HepG2 (cell line): ENCODE measurements around the gene VDAC1. TPM values are rescaled to one million over a fixed set of nuclear protein-coding genes. Genes with fewer than 3 reads are reported as not detected.

Source experiments
- ATAC-seq: fragments of 200-7000 bp; cut with Tn5 transposase; 3 replicates; pipeline ENCODE4 v1.9.1; 2020; ENCODE audit warnings: mild to moderate bottlenecking, moderate library complexity
- BruUV-seq: library from RNA; stranded (reverse); fragments of 400-500 nt; replicated peaks from 2 replicates; lab custom pipeline; 2021; lab: Mats Ljungman, UMichigan
- CTCF ChIA-PET: fragments of 300-600 bp; formaldehyde crosslinking; extraction: SDS; loops from one replicate; lab custom pipeline; 2021; ENCODE audit warnings: low total read pairs, inconsistent platforms, low intra/inter-chr PET ratio; lab: Yijun Ruan, JAX
- POLR2A ChIA-PET: fragments of 350-600 bp; sonication (Branson Sonifier 250); formaldehyde crosslinking; loops from one replicate; lab custom pipeline; 2020; ENCODE audit warnings: antibody characterized with exemption, inconsistent platforms; lab: Yijun Ruan, JAX
- DNase-seq: peaks from one replicate; pipeline ENCODE4 v3.0.0-alpha.2; 2015; ENCODE audit warnings: low spot score
- FAIRE-seq: peaks from 3 replicates; lab custom pipeline; 2011; peaks lifted over from hg19 to GRCh38; lab: Jason Lieb, UNC
- H2AFZ ChIP-seq: one replicate; pipeline ENCODE4 v1.6.1; 2011; ENCODE audit warnings: low read length, inconsistent platforms
- H3K27ac ChIP-seq: fragments of 300-600 bp; 3 replicates; pipeline ENCODE4 v1.8.0; 2011; ENCODE audit warnings: mixed run types, mild to moderate bottlenecking, mixed read lengths, low read length, inconsistent platforms; ENCODE audit not compliant: insufficient read depth; ENCODE audit errors: extremely low read length
- H3K27me3 ChIP-seq, 2 experiments: fragments of 200-600 bp in 1 of 2; 2 replicates in 1 of 2; 3 replicates in 1 of 2; pipeline versions ENCODE4 v1.6.0 to v1.8.0; 2011; ENCODE audit warnings: low read length in 2 of 2, mild to moderate bottlenecking in 2 of 2, moderate library complexity in 2 of 2, inconsistent platforms in 1 of 2; ENCODE audit not compliant: insufficient read depth in 2 of 2, control insufficient read depth in 1 of 2
- H3K36me3 ChIP-seq, 2 experiments: fragments of 200-600 bp in 1 of 2; replicated peaks in 1 of 2; 2 replicates in 1 of 2; 3 replicates in 1 of 2; pipeline versions ENCODE4 v1.5.1 to v1.8.0; 2011; ENCODE audit warnings: low read length in 2 of 2, inconsistent platforms in 1 of 2; ENCODE audit not compliant: insufficient read depth in 2 of 2, control insufficient read depth in 1 of 2
- H3K4me1 ChIP-seq: 2 replicates; pipeline ENCODE4 v1.5.1; 2012; ENCODE audit warnings: low read length, inconsistent platforms; ENCODE audit not compliant: insufficient read depth
- H3K4me2 ChIP-seq: 2 replicates; pipeline ENCODE4 v1.6.0; 2011; ENCODE audit warnings: low read depth, low read length, inconsistent platforms
- H3K4me3 ChIP-seq, 3 experiments: fragments of 200-600 bp in 1 of 3; sonication (generic), shearing (Covaris generic) in 1 of 3; replicated peaks in 1 of 3; 2 replicates each; pipeline ENCODE4 v1.5.1; 2011 to 2016; ENCODE audit warnings: low read length in 3 of 3, inconsistent platforms in 2 of 3, low read depth in 2 of 3, mild to moderate bottlenecking in 2 of 3, control low read depth in 1 of 3, mixed read lengths in 1 of 3; ENCODE audit not compliant: insufficient read depth in 1 of 3
- H3K79me2 ChIP-seq: one replicate; pipeline ENCODE4 v1.6.1; 2011; ENCODE audit warnings: low read length, inconsistent platforms; ENCODE audit not compliant: insufficient read depth
- H3K9ac ChIP-seq: 2 replicates; pipeline ENCODE4 v1.6.0; 2011; ENCODE audit warnings: mild to moderate bottlenecking, low read depth, low read length, inconsistent platforms; ENCODE audit not compliant: insufficient read depth
- H3K9me3 ChIP-seq: 2 replicates; pipeline ENCODE4 v1.5.1; 2012; ENCODE audit warnings: mild to moderate bottlenecking, low read length
- H4K20me1 ChIP-seq: 2 replicates; pipeline ENCODE4 v1.6.0; 2011; ENCODE audit warnings: inconsistent platforms, mild to moderate bottlenecking, low read length, moderate library complexity; ENCODE audit not compliant: insufficient read depth
- ARHGAP35 ChIP-seq: sonication (generic); formaldehyde crosslinking; IDR thresholded peaks from 2 replicates; pipeline ENCODE4 v1.9.0; 2022; ENCODE audit warnings: mild to moderate bottlenecking, inconsistent platforms, moderate library complexity, missing genetic modification reagents, borderline replicate concordance
- HNF4A ChIP-seq: sonication (generic); formaldehyde crosslinking; IDR thresholded peaks from 2 replicates; pipeline ENCODE4 v1.4.0; 2020; ENCODE audit warnings: missing genetic modification reagents
- IKZF4 ChIP-seq: sonication (generic); formaldehyde crosslinking; IDR thresholded peaks from 2 replicates; pipeline ENCODE4 v1.5.1; 2020; ENCODE audit warnings: borderline replicate concordance, mild to moderate bottlenecking, low read depth, missing genetic modification reagents; ENCODE audit errors: not compliant biosample characterization
- KMT2A ChIP-seq: sonication (generic); formaldehyde crosslinking; IDR thresholded peaks from 2 replicates; pipeline ENCODE4 v1.4.0; 2020; ENCODE audit warnings: missing genetic modification reagents
- MYC ChIP-seq: sonication (generic); formaldehyde crosslinking; IDR thresholded peaks from 2 replicates; pipeline ENCODE4 v1.9.0; 2021; ENCODE audit warnings: missing genetic modification reagents, borderline replicate concordance
- SKI ChIP-seq: fragments of 450-650 bp; IDR thresholded peaks from one replicate; pipeline ENCODE4 v1.6.1; 2018; ENCODE audit warnings: mild to moderate bottlenecking; ENCODE audit not compliant: partially characterized antibody
- SNAPC2 ChIP-seq: sonication (generic); formaldehyde crosslinking; IDR thresholded peaks from 2 replicates; pipeline ENCODE4 v1.8.1; 2022; ENCODE audit warnings: mild to moderate bottlenecking, missing genetic modification reagents
- SOX6 ChIP-seq, 2 experiments: fragments of 450-650 bp in 1 of 2; sonication (generic) in 1 of 2; formaldehyde crosslinking in 1 of 2; IDR thresholded peaks; 2 replicates each; pipeline versions ENCODE4 v1.4.0 to v1.6.1; 2017 to 2020; ENCODE audit warnings: antibody characterized with exemption in 1 of 2, mild to moderate bottlenecking in 1 of 2, missing genetic modification reagents in 1 of 2
- ZBTB7B ChIP-seq: sonication (generic); formaldehyde crosslinking; IDR thresholded peaks from 2 replicates; pipeline ENCODE4 v1.4.0; 2020; ENCODE audit warnings: missing genetic modification reagents
- ZMYM4 ChIP-seq: sonication (generic); formaldehyde crosslinking; IDR thresholded peaks from 2 replicates; pipeline ENCODE4 v1.8.1; 2023; ENCODE audit warnings: mild to moderate bottlenecking, missing genetic modification reagents
- ZNF20 ChIP-seq: sonication (generic); formaldehyde crosslinking; IDR thresholded peaks from 2 replicates; pipeline ENCODE4 v1.4.0; 2020; ENCODE audit warnings: mild to moderate bottlenecking, moderate library complexity, missing genetic modification reagents
- WGBS: methylation state at CpG from one replicate; pipeline ENCODE4 v1.1.6; 2017; ENCODE audit warnings: low lambda C conversion rate; 5-methylcytosine and 5-hydroxymethylcytosine counted together
- in situ Hi-C: cut with HindIII; loops from 2 replicates; pipeline ENCODE4 v1.10.0; 2017; ENCODE audit warnings: low pct_unique_long_range_greater_than_20kb; ENCODE audit not compliant: extremely low pct_ligation_motif_present
- intact Hi-C: fragments of 100-400 bp; cut with micrococcal nuclease; formaldehyde crosslinking; loops from one replicate; pipeline ENCODE4 v1.10.0; 2022; ENCODE audit not compliant: unreplicated experiment
- polyA plus RNA-seq, 8 experiments: library from polyadenylated mRNA; depleted of rRNA in 3 of 8; stranded (reverse) in 7 of 8; unstranded in 1 of 8; fragments of >200 nt; fragmentation: Illumina TruSeq in 4 of 8; extraction: Trizol in 4 of 8; gene quantifications; 2 replicates each; pipeline versions ENCODE4 v1.2.1 to v1.2.3, GENCODE V29; 2011 to 2016; ENCODE audit warnings: low read depth in 4 of 8, missing spikeins in 1 of 8, mixed read lengths in 1 of 8; ENCODE audit not compliant: insufficient read depth in 1 of 8
- total RNA-seq, 5 experiments: library from RNA; depleted of rRNA; stranded (reverse); fragments of >200 nt; fragmentation: Illumina TruSeq; extraction: Trizol; gene quantifications; 2 replicates each; pipeline ENCODE4 v1.2.3, GENCODE V29; 2016; ENCODE audit warnings: low read depth in 1 of 5
- TF ChIP-seq, protein P1 (sequence below): sonication (generic); formaldehyde crosslinking; IDR thresholded peaks from 2 replicates; pipeline ENCODE4 v1.8.1; 2023; ENCODE audit warnings: mild to moderate bottlenecking, inconsistent platforms, moderate library complexity, missing genetic modification reagents, borderline replicate concordance

Gene VDAC1
- total and polyA plus RNA-seq, 2 of the 13 experiments (the other 11 are each of a cell fraction or from before 2014, with no cell fraction given) = 112 to 380 TPM

GRCh38 chr5:133994990-133995333, 9.8 kb downstream of the VDAC1 start (continued):
- 0 out of 2 replicates have a peak, but pooled peaks have one; percentile 27 for TF ChIP-seq ZMYM4 (CRISPR knock-in tag)
- TF ChIP-seq HNF4A = peak; percentile 82
- TF ChIP-seq KMT2A = no peak
- no peak for TF ChIP-seq SNAPC2 (CRISPR knock-in tag)
- TF ChIP-seq MYC = 0 out of 2 replicates have a peak, but pooled peaks have one; percentile 16
- no peak for TF ChIP-seq ARHGAP35
- no peak for TF ChIP-seq ZBTB7B (CRISPR knock-in tag)

DNA sequence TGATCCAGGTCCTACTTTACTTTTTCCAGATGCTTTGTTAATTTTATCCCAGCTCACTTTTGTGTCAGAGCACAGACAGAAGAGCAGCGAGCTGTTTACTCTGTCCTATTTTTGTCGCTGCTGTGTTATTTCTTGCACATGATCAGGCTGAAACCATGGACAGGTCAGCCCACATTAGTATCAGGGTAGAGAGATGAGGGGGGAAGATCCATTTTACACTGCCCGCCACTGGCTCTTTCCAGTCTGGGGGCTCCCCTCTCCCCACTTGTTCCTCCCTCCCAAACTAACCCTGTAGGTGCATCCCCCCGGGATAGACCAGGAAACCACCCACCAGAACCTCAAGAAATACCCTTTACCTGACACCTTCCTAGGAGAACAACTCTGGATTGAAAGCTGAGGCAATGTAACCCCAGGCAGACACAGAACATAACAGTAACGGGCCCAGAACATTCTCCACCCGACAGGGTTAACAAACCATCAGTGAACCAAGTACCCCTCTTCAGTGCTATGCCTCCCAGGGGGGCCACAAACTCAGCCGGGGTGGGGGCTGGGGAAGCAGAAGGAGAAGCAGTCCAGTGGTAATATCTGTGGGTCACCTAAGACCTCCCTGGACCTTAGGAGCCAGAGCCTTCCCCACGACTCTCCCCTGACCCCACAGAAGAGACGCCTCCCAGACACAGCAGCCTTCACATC, 10.3 kb downstream of the VDAC1 start:
- H3K4me2 ChIP-seq = peak overlapping the region; percentile 87
- WGBS = 54% methylated on average over 8 of the region's 9 CpGs
- H3K4me3 ChIP-seq = peak overlapping the region in 1 of 3 experiments; percentile 70; a peak in 3 of 6 replicates
- intact Hi-C loops (loop anchor here (2.0 kb wide), 1 partner anchor 14 kb away; no protein-coding TSS in a partner anchor), in situ Hi-C loops (no loop called here)
- H4K20me1 ChIP-seq = peaks cover 84% of the 10 kb centered on the region
- ChIA-PET POLR2A (interaction anchor here (1.4 to 7.4 kb wide), 6 partner anchors 11 to 105 kb away, joined by 3 to 94 read pairs (median 19); partner anchors contain the start of genes C5orf15 and VDAC1), CTCF (no interaction called here)
- peak overlapping the region; percentile 59 for H3K27ac ChIP-seq
- H3K79me2 ChIP-seq = peaks cover 95% of the 10 kb centered on the region
- no peak for DNase-seq
- no peak for TF ChIP-seq SKI
- TF ChIP-seq SOX6 (IDR thresholded peaks at IDR 0.05) = no peak
- TF ChIP-seq SOX6 (CRISPR knock-in tag; IDR thresholded peaks at IDR 0.05) = no peak
- TF ChIP-seq ZNF20 (CRISPR knock-in tag) = no peak
- no peak for TF ChIP-seq IKZF4
- TF ChIP-seq, protein P1, sequence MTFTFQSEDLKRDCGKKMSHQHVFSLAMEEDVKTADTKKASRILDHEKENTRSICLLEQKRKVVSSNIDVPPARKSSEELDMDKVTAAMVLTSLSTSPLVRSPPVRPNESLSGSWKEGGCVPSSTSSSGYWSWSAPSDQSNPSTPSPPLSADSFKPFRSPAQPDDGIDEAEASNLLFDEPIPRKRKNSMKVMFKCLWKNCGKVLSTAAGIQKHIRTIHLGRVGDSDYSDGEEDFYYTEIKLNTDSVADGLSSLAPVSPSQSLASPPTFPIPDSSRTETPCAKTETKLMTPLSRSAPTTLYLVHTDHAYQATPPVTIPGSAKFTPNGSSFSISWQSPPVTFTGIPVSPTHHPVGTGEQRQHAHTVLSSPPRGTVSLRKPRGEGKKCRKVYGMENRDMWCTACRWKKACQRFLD (CRISPR knock-in tag) = 0 out of 2 replicates have a peak, but pooled peaks have one; percentile 21
- peaks cover 13 to 31% of the 10 kb centered on the region in 2 experiments; a peak in 4 of 5 replicates for H3K36me3 ChIP-seq
- H3K4me1 ChIP-seq = peaks cover 69% of the 10 kb centered on the region
- no peak for FAIRE-seq
- no peak overlapping the region for H2AFZ ChIP-seq
- no peaks in the 10 kb centered on the region for H3K9me3 ChIP-seq
- peak; percentile 34 for ATAC-seq
- no TSS peak for BruUV-seq
- H3K27me3 ChIP-seq = no peaks in the 10 kb centered on the region
- H3K9ac ChIP-seq = peak overlapping the region; percentile 65; the same call in 1 of the 2 replicates
